ENCODE data around the gene ADGRB3.
A peak's percentile ranks its signal among the peaks of the same experiment; 100 is the strongest.
"Not testable (repeated sequence)": the region's sequence is repeated elsewhere in the genome, so short reads cannot be mapped to it uniquely, and the experiment has no call there.

The ADGRB3 gene

DNA sequence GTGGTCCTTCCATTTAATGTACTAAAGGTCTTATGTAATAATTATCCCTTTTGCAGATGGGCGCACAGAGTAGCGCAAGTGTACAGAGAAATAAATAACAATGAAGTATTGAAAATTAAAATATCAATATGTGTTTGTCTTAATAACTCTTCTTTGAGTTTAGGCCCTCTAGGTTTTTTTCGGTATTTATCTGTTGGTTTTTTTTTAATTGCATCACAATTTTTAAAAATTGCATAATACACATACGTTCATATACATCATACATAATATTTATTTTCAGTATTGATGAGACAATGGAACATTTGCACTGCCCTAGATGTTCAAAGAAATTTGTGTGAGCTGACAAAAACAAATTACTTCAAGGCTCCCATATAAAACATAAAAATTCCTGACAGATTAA, 15.1 kb downstream of the ADGRB3 start:
- no peak for DNase-seq (ENCODE audit: low read depth)

GRCh38 chr6:68651011-68651985, 16.2 kb downstream of the ADGRB3 start:
- DNase-seq (ENCODE audit: low read depth), result peak; percentile 78

GRCh38 chr6:68652117-68652536, 17.0 kb downstream of the ADGRB3 start:
- DNase-seq (ENCODE audit: low read depth), result no peak

- no peak for DNase-seq (ENCODE audit: low read depth)
Observed at GRCh38 chr6:68653074-68653705, 18.1 kb downstream of the ADGRB3 start.

DNA sequence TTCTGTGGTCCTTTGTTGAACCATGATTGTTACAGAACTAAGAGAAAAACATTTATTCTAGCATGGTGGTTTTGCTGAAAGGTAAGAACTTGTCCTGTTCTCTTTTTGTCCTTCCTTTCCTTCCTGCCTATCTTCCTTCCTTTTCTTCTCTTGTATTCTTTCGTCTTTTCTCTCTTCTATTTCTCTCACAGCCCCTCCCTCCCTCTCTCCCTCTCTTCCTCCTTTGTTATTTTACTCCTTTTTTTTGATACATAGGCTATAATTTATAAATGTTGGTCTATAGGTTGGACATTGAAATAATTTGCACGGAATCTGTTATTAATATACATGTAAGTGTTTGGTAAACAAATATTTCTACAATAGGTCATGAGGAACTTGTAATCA, 18.6 kb downstream of the ADGRB3 start:
- DNase-seq (ENCODE audit: low read depth), result no peak

- no peak for DNase-seq (ENCODE audit: low read depth)
Observed at GRCh38 chr6:68654134-68654533, 19.1 kb downstream of the ADGRB3 start.

DNA sequence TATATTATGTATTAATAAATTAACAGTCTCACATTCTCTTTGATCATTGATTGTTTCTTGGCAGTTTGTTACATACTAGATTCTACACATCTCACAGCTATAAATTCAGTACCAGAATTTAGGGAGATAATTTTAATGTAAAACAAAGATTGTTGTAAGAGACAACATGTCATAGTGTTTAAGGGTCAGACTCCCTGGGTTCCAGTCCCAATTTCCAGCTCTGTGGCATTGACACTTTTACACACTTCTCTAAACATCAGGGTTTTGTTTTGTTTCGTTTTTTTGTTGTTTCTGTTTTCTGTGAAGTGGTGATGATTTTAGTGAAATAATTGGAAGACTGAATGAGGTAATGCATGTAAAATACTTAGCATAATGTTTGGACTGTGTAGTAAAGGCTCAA, 19.9 kb downstream of the ADGRB3 start:
- DNase-seq (ENCODE audit: low read depth), result no peak

- no peak for DNase-seq (ENCODE audit: low read depth)
Observed at GRCh38 chr6:68657374-68658139, 22.5 kb downstream of the ADGRB3 start.

- DNase-seq (ENCODE audit: low read depth), result no peak
Observed at GRCh38 chr6:68658338-68658737, 23.3 kb downstream of the ADGRB3 start.

- DNase-seq (ENCODE audit: low read depth), result no peak
Observed at GRCh38 chr6:68673255-68673654, 38.2 kb downstream of the ADGRB3 start.

DNA sequence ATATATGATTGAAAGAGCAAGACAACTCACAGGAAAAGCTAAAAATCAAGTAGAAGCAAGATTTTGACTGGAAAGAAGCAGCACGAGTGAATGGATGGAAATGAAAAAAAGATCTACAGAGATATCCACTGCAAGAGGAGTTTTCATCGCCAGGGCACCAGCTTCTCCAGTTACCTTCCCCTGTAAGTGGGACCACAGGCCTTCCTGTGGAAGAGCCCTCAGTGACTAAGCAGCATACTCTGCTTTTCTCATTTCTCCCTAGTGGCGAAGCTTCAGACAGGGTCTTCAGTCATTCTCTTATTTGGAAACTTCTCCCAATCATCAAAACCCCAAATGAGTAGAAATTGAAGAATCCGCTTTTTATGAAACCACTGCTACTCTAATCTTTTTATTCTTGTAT, 40.5 kb downstream of the ADGRB3 start:
- DNase-seq (ENCODE audit: low read depth), result no peak

DNA sequence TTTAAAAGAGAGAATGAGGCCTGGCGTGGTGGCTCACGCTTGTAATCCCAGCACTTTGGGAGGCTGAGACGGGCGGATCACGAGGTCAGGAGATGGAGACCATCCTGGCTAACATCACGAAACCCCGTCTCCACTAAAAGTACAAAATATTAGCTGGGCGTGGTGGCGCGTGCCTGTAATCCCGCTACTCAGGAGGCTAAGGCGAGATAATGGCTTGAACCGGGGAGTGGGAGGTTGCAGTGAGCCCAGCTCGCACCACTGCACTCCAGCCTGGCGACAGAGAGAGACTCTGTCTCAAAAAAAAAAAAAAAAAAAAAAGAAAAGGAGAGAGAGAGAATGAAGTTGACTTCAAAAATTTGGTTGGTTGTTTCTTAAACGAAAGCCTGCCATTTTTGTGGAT, 41.0 kb downstream of the ADGRB3 start:
- not testable (repeated sequence) for DNase-seq (ENCODE audit: low read depth)

DNA sequence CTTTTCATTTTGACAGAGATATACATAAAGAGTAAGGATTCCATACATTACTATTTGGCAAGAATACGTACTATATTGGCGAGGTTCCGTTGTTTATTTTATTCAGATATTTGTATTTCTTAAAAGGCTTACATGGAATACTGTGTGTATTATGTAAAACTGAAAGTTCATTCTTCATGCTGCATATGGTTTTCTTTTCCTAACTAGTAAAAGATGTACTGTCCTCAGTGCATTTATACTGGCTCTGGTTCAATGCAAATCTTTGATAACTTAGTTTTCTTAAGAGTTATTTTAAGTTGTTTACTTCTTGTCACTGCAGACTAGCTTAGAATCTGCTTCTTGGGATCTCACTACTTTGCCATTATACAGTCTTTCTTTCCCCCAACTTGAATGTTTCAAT, 42.0 kb downstream of the ADGRB3 start:
- peak; percentile 3 for DNase-seq (ENCODE audit: low read depth)

GRCh38 chr6:68679399-68679798, 44.3 kb downstream of the ADGRB3 start:
- DNase-seq (ENCODE audit: low read depth), result no peak

DNA sequence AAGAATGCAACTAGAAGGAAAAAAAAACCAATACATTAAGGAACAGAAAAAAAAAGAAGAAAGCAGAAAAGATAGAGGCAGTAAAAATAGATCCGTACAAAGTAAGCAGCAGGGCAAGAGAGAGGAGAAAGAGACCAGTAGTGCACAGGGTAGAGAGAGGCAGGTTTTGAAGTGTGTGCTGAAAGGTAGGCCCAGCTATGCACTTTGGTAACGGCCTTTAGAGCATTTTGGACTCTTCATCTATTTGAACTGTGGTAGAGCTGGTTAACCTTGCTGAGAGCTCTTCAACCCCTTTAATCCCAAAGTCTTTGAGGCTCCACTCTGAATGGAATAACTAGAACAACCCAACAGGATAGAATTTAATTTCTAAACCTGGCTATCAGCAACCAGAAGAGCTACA, 45.2 kb downstream of the ADGRB3 start:
- DNase-seq (ENCODE audit: low read depth), result no peak

- no peak for DNase-seq (ENCODE audit: low read depth)
Observed at GRCh38 chr6:68689910-68690309, 54.8 kb downstream of the ADGRB3 start.

GRCh38 chr6:68691120-68691519, 56.0 kb downstream of the ADGRB3 start:
- no peak for DNase-seq (ENCODE audit: low read depth)

GRCh38 chr6:68693271-68693670, 58.2 kb downstream of the ADGRB3 start:
- DNase-seq (ENCODE audit: low read depth), result no peak

DNA sequence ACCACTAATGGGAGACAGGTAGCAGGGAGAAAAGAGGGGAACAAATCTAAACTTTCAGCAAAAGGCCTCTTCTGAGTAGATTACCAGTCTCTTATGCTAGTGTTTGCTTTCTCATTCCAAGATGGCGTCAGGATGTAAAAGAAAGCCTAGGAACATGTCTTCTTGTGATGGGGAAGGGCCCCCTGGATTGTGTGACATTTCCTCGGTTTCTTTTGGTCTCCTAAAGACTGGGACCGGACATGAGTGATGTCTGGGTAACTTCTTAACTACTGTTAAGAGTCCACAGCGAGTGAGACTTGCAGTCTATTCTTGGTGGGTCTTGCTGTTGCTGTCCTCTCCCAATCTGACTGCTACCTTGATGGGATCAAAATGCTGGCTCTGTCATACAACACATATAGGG, 60.3 kb downstream of the ADGRB3 start:
- no peak for DNase-seq (ENCODE audit: low read depth)

- DNase-seq (ENCODE audit: low read depth), result no peak
Observed at GRCh38 chr6:68695838-68696237, 60.8 kb downstream of the ADGRB3 start.

- no peak for DNase-seq (ENCODE audit: low read depth)
Observed at GRCh38 chr6:68697394-68697793, 62.3 kb downstream of the ADGRB3 start.

- no peak for DNase-seq (ENCODE audit: low read depth)
Observed at GRCh38 chr6:68701159-68701558, 66.1 kb downstream of the ADGRB3 start.

- DNase-seq (ENCODE audit: low read depth), result no peak
Observed at GRCh38 chr6:68704485-68704884, 69.4 kb downstream of the ADGRB3 start.

Data from fibroblast of gingiva (primary cell).